ENCODE measurements around the gene ZNF865. TPM values are rescaled to one million over a fixed set of nuclear protein-coding genes. Genes with fewer than 3 reads are reported as not detected.

ZNF865 gene
- total and polyA plus RNA-seq, 8 donors, result 1.3 to 60.5 (median 6.6) TPM

DNA sequence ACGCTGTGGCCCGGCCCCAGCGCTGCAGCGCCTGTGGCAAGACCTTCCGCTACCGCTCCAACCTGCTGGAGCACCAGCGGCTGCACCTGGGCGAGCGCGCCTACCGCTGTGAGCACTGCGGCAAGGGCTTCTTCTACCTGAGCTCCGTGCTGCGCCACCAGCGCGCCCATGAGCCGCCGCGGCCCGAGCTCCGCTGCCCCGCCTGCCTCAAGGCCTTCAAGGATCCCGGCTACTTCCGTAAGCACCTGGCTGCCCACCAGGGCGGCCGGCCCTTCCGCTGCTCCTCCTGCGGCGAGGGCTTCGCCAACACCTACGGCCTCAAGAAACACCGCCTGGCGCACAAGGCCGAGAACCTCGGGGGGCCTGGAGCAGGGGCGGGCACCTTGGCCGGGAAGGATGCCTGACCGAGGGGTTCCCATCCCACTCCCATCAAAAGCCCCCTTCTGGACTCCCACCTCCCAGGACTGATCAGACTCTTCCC lies 11.0 kb downstream of the ZNF865 start:
- intact Hi-C loops (cut with DNase I; ENCODE audit: low total_unique reads), result no loop called here
- no peaks in the 10 kb centered on the region for H3K27me3 ChIP-seq
- no peak overlapping the region for H3K27ac ChIP-seq
- 94 to 99% (median 97%) methylated on average over 22 to 38 of the region's 38 CpGs for WGBS, 5 donors
- TF ChIP-seq EP300 (IDR thresholded peaks at IDR 0.05), result no peak
- no peaks in the 10 kb centered on the region for H3K9me3 ChIP-seq
- no peak for DNase-seq
- peaks cover 16 to 65% (median 60%) of the 10 kb centered on the region in 4 donors for H3K36me3 ChIP-seq
- peaks cover 7 to 43% (median 12%) of the 10 kb centered on the region in 4 donors for H3K4me1 ChIP-seq
- H3K4me3 ChIP-seq, result no peak overlapping the region

DNA sequence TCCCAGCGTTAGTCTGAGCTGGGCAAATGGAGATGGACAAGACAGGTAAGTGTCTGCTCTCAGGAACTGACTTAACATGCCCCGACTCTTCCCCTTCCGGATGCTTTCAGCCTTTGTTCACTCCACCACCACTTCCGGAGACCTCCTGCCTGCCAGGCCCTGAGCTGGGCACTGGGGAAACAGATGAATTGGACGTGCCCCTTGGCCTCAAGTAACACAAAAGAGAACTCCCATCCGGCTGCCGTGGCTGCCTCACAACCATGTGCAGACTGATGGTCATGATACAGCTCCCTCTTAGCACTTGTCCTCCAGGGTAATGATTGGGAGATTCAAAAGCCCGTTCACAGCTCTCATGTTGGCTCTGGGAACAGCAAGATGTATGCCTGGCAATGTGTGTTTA lies 12.0 kb downstream of the ZNF865 start:
- DNase-seq, result no peak
- TF ChIP-seq POLR2AphosphoS5 (IDR thresholded peaks at IDR 0.05), result no peak
- TF ChIP-seq POLR2A (IDR thresholded peaks at IDR 0.05), result no peak
- no peak for TF ChIP-seq EP300 (IDR thresholded peaks at IDR 0.05)
- TF ChIP-seq, protein P1, sequence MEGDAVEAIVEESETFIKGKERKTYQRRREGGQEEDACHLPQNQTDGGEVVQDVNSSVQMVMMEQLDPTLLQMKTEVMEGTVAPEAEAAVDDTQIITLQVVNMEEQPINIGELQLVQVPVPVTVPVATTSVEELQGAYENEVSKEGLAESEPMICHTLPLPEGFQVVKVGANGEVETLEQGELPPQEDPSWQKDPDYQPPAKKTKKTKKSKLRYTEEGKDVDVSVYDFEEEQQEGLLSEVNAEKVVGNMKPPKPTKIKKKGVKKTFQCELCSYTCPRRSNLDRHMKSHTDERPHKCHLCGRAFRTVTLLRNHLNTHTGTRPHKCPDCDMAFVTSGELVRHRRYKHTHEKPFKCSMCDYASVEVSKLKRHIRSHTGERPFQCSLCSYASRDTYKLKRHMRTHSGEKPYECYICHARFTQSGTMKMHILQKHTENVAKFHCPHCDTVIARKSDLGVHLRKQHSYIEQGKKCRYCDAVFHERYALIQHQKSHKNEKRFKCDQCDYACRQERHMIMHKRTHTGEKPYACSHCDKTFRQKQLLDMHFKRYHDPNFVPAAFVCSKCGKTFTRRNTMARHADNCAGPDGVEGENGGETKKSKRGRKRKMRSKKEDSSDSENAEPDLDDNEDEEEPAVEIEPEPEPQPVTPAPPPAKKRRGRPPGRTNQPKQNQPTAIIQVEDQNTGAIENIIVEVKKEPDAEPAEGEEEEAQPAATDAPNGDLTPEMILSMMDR (IDR thresholded peaks at IDR 0.05), result no peak
- H3K9me3 ChIP-seq, result no peaks in the 10 kb centered on the region
- H3K4me3 ChIP-seq, result no peak overlapping the region
- intact Hi-C loops (cut with DNase I; ENCODE audit: low total_unique reads), result no loop called here
- H3K27me3 ChIP-seq, result no peaks in the 10 kb centered on the region
- no peak overlapping the region for H3K27ac ChIP-seq
- H3K4me1 ChIP-seq, result peaks cover 5 to 43% (median 8%) of the 10 kb centered on the region in 4 donors
- H3K36me3 ChIP-seq, result peaks cover 22 to 75% (median 69%) of the 10 kb centered on the region in 4 donors
- WGBS, 5 donors, result 82 to 94% (median 84%) methylated on average over 6 to 8 of the region's 8 CpGs

DNA sequence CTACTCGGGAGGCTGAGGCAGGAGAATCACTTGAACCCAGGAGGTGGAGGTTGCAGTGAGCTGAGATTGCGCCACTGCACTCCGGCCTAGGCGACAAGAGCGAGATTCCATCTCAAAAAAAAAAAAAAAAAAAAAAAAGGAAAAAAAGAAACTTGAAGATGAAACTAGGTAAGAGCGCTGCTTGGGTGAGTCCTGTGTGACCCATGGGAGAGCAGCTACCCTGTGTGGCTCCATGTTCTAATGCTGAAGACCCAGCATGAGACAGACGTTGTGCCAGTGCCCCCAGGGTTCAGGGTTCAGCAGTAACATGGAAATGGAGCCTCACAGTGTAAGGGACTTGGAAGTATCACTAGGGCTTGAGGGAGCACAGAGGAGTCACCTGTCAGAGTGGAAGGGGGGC lies 13.0 kb downstream of the ZNF865 start:
- no peak for DNase-seq
- no peaks in the 10 kb centered on the region for H3K9me3 ChIP-seq
- H3K27me3 ChIP-seq, result no peaks in the 10 kb centered on the region
- H3K4me1 ChIP-seq, result peaks cover 5 to 40% (median 12%) of the 10 kb centered on the region in 4 donors
- H3K36me3 ChIP-seq, result peaks cover 22 to 73% (median 68%) of the 10 kb centered on the region in 4 donors
- no peak overlapping the region for H3K4me3 ChIP-seq
- intact Hi-C loops (cut with DNase I; ENCODE audit: low total_unique reads), result no loop called here
- TF ChIP-seq POLR2AphosphoS5 (IDR thresholded peaks at IDR 0.05) (no peak), EP300 (IDR thresholded peaks at IDR 0.05) (no peak), POLR2A (IDR thresholded peaks at IDR 0.05) (no peak)
- TF ChIP-seq, protein P1 (IDR thresholded peaks at IDR 0.05), result no peak
- peak overlapping the region in 1 of 5 donors; percentile 19 for H3K27ac ChIP-seq
- WGBS, 5 donors, result 78 to 90% (median 87%) methylated on average over 6 to 7 of the region's 7 CpGs

DNA sequence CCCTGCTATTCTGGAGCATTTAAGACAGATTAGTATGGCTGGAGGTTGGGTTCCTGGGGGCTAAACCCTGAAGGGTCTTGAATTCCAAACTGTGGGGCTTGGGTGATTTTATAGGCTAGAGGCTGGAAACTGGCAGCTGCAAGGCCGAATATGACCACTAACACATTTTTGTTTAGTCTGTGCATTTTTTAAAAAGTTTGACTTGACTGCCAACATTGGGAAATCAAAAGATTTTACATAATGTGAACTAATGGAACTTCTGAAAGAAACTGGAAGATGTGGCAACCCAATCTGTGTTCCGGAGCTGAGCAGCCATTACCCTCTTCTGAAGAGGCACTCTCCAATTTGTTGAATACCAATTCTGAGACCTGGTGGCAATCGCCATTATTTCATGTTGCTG lies 13.8 kb downstream of the ZNF865 start:
- no peak for DNase-seq
- Histone ChIP-seq H3K36me3 (peaks cover 22 to 64% (median 59%) of the 10 kb centered on the region in 4 donors), H3K27me3 (no peaks in the 10 kb centered on the region), H3K4me1 (peaks cover 11 to 47% (median 18%) of the 10 kb centered on the region in 4 donors), H3K4me3 (no peak overlapping the region), H3K9me3 (no peaks in the 10 kb centered on the region), H3K27ac (peak overlapping the region in 3 of 5 donors; percentile 11 to 58 (median 19))
- no peak for TF ChIP-seq POLR2A (IDR thresholded peaks at IDR 0.05)
- TF ChIP-seq, protein P1 (IDR thresholded peaks at IDR 0.05), result no peak
- TF ChIP-seq EP300 (IDR thresholded peaks at IDR 0.05), result no peak
- TF ChIP-seq POLR2AphosphoS5 (IDR thresholded peaks at IDR 0.05), result no peak
- WGBS, 5 donors, result 74 to 83% (median 80%) methylated on average over 3 of the region's 3 CpGs
- intact Hi-C loops (cut with DNase I; ENCODE audit: low total_unique reads), result no loop called here
